Liver (tissue), 9 donors: Measurements from ENCODE around the gene PSPN. TPM values are rescaled to one million over a fixed set of nuclear protein-coding genes. Genes with fewer than 3 reads are reported as not detected.

Source experiments
- DNase-seq: peaks from one replicate; pipeline ENCODE4 v3.0.0-alpha.2; 2017; ENCODE audit warnings: low spot score
- H3K27ac ChIP-seq, 2 donors: one replicate each; pipeline ENCODE4 v1.7.0; 2013; ENCODE audit warnings: inconsistent platforms in 2 of 2, low read length in 2 of 2, control low read depth in 1 of 2, low read depth in 1 of 2, mild to moderate bottlenecking in 1 of 2
- H3K27me3 ChIP-seq, 4 donors: one replicate each; pipeline versions ENCODE4 v1.6.1 to v1.7.0; 2013; ENCODE audit warnings: low read length in 3 of 4, inconsistent platforms in 1 of 4, mild to moderate bottlenecking in 1 of 4, moderate library complexity in 1 of 4; ENCODE audit not compliant: control insufficient read depth in 4 of 4, insufficient read depth in 4 of 4
- H3K36me3 ChIP-seq, 4 donors: one replicate each; pipeline versions ENCODE4 v1.6.1 to v1.7.0; 2013; ENCODE audit warnings: low read length in 3 of 4, mild to moderate bottlenecking in 3 of 4, low read depth in 1 of 4, moderate library complexity in 1 of 4; ENCODE audit not compliant: control insufficient read depth in 4 of 4, insufficient read depth in 3 of 4
- H3K4me1 ChIP-seq, 4 donors: one replicate each; pipeline versions ENCODE4 v1.6.1 to v1.7.0; 2013; ENCODE audit warnings: low read length in 3 of 4, mild to moderate bottlenecking in 3 of 4, moderate library complexity in 1 of 4; ENCODE audit not compliant: control insufficient read depth in 4 of 4, insufficient read depth in 4 of 4
- H3K4me3 ChIP-seq, 3 donors: one replicate each; pipeline versions ENCODE4 v1.6.1 to v1.7.0; 2013; ENCODE audit warnings: low read length in 3 of 3, control low read depth in 1 of 3, low read depth in 1 of 3, mild to moderate bottlenecking in 1 of 3
- H3K9ac ChIP-seq, 2 donors: one replicate each; pipeline ENCODE4 v1.7.0; 2013; ENCODE audit warnings: low read length in 2 of 2, mild to moderate bottlenecking in 2 of 2, moderate library complexity in 2 of 2, control low read depth in 1 of 2, low read depth in 1 of 2
- H3K9me3 ChIP-seq, 4 donors: one replicate each; pipeline versions ENCODE4 v1.6.1 to v1.7.0; 2013; ENCODE audit warnings: low read length in 3 of 4; ENCODE audit not compliant: control insufficient read depth in 4 of 4
- ATF3 ChIP-seq: IDR thresholded peaks from 2 replicates; pipeline ENCODE4 v1.6.1; 2016; ENCODE audit warnings: antibody characterized with exemption
- CTCF ChIP-seq: fragments of 150-350 bp; IDR thresholded peaks from 2 replicates; pipeline ENCODE4 v1.5.1; 2017; ENCODE audit warnings: improper control_type of control experiment, low read depth, low read length; ENCODE audit not compliant: missing input control
- EGR1 ChIP-seq, 2 donors: IDR thresholded peaks; 2 replicates each; pipeline ENCODE4 v1.6.1; 2016 to 2018; ENCODE audit warnings: antibody characterized with exemption in 2 of 2, low read depth in 2 of 2
- FOXA1 ChIP-seq: IDR thresholded peaks from 2 replicates; pipeline ENCODE4 v1.6.1; 2016; ENCODE audit warnings: antibody characterized with exemption
- FOXA2 ChIP-seq: IDR thresholded peaks from 2 replicates; pipeline ENCODE4 v1.6.1; 2016; ENCODE audit warnings: antibody characterized with exemption
- GABPA ChIP-seq, 2 donors: IDR thresholded peaks in 1 of 2; conservative IDR thresholded peaks in 1 of 2; 2 replicates each; pipeline ENCODE4 v1.6.1; 2016; ENCODE audit warnings: antibody characterized with exemption in 2 of 2, mild to moderate bottlenecking in 1 of 2, moderate library complexity in 1 of 2
- HNF4A ChIP-seq, 2 donors: conservative IDR thresholded peaks; 2 replicates each; pipeline ENCODE4 v1.6.1; 2016; ENCODE audit warnings: antibody characterized with exemption in 2 of 2, mild to moderate bottlenecking in 2 of 2
- HNF4G ChIP-seq: IDR thresholded peaks from 2 replicates; pipeline ENCODE4 v1.6.1; 2016; ENCODE audit warnings: antibody characterized with exemption
- JUND ChIP-seq, 2 donors: IDR thresholded peaks; 2 replicates each; pipeline ENCODE4 v1.6.1; 2016; ENCODE audit warnings: antibody characterized with exemption in 2 of 2
- MAX ChIP-seq: IDR thresholded peaks from 2 replicates; pipeline ENCODE4 v1.6.1; 2016; ENCODE audit warnings: antibody characterized with exemption
- NR2F2 ChIP-seq: IDR thresholded peaks from 2 replicates; pipeline ENCODE4 v1.6.1; 2016; ENCODE audit warnings: antibody characterized with exemption
- RAD21 ChIP-seq, 2 donors: IDR thresholded peaks; 2 replicates each; pipeline ENCODE4 v1.6.1; 2016; ENCODE audit warnings: antibody characterized with exemption in 2 of 2, mild to moderate bottlenecking in 2 of 2
- REST ChIP-seq: IDR thresholded peaks from 2 replicates; pipeline ENCODE4 v1.6.1; 2016; ENCODE audit warnings: antibody characterized with exemption, mild to moderate bottlenecking
- RXRA ChIP-seq, 2 donors: IDR thresholded peaks; 2 replicates each; pipeline ENCODE4 v1.6.1; 2017 to 2018; ENCODE audit warnings: antibody characterized with exemption in 2 of 2, mild to moderate bottlenecking in 1 of 2
- SP1 ChIP-seq: IDR thresholded peaks from 2 replicates; pipeline ENCODE4 v1.6.1; 2018; ENCODE audit warnings: antibody characterized with exemption, mild to moderate bottlenecking
- TAF1 ChIP-seq: conservative IDR thresholded peaks from 2 replicates; pipeline ENCODE4 v1.6.1; 2016; ENCODE audit warnings: antibody characterized with exemption, mild to moderate bottlenecking
- YY1 ChIP-seq: IDR thresholded peaks from 2 replicates; pipeline ENCODE4 v1.6.1; 2016; ENCODE audit warnings: antibody characterized with exemption, mild to moderate bottlenecking
- ZBTB33 ChIP-seq: IDR thresholded peaks from 2 replicates; pipeline ENCODE4 v1.6.1; 2016; ENCODE audit warnings: antibody characterized with exemption
- WGBS: extraction: QIAGEN DNeasy Blood & Tissue Kit; methylation state at CpG from one replicate; pipeline ENCODE4 v1.1.7; 2013; 5-methylcytosine and 5-hydroxymethylcytosine counted together
- polyA plus RNA-seq, 2 donors: library from polyadenylated mRNA; stranded (reverse) in 1 of 2; unstranded in 1 of 2; fragments of 200-250 nt in 1 of 2; fragments of >200 nt in 1 of 2; fragmentation: Nextera tagmentation in 1 of 2; extraction: Ambion mirVana in 1 of 2; gene quantifications; one replicate each; pipeline versions ENCODE4 v1.2.1 to v1.2.3, GENCODE V29; 2013 to 2015
- total RNA-seq, 2 donors: library from RNA; depleted of rRNA; stranded (reverse); fragments of >200 nt; gene quantifications; one replicate each; pipeline ENCODE4 v1.2.3, GENCODE V29; 2014
- donor health status: healthy.
- donor health status: healthy.
- donor health status: healthy.
- donor health status: healthy.
- donor health status: healthy.

The PSPN gene
- total and polyA plus RNA-seq, 4 donors: 0.51 to 0.75 (median 0.62) TPM

- Histone ChIP-seq H3K4me3 (no peak overlapping the region), H3K9ac (no peak overlapping the region), H3K27ac (no peak overlapping the region), H3K4me1 (no peaks in the 10 kb centered on the region), H3K36me3 (peaks cover 12 to 34% (median 19%) of the 10 kb centered on the region in 4 donors), H3K9me3 (no peaks in the 10 kb centered on the region), H3K27me3 (no peaks in the 10 kb centered on the region)
- WGBS: 55% methylated on average over 15 of the region's 15 CpGs
- peak; percentile 56 for DNase-seq
- no peak for TF ChIP-seq EGR1 (IDR thresholded peaks at IDR 0.05; ENCODE audit: low read depth in 2 of 2)
- no peak for TF ChIP-seq FOXA1
- TF ChIP-seq NR2F2: no peak
- peak; percentile 27 to 63 for TF ChIP-seq RAD21 (IDR thresholded peaks at IDR 0.05)
- TF ChIP-seq ZBTB33: no peak
- peak; percentile 45 for TF ChIP-seq CTCF
- no peak for TF ChIP-seq FOXA2
- TF ChIP-seq GABPA (IDR thresholded peaks at IDR 0.05 in 1 of 2, conservative IDR thresholded peaks at IDR 0.05 in 1 of 2): no peak
- no peak for TF ChIP-seq SP1
Measured at GRCh38 chr19:6412447-6413091, 36.8 kb upstream of the PSPN start.

GRCh38 chr19:6412061-6412446 lies 36.3 kb upstream of the PSPN start:
- WGBS: 75% methylated on average over 12 of the region's 12 CpGs
- no peak overlapping the region for H3K4me3 ChIP-seq
- TF ChIP-seq JUND (IDR thresholded peaks at IDR 0.05) (no peak), CTCF (no peak), HNF4G (no peak), SP1 (no peak), REST (no peak), HNF4A (conservative IDR thresholded peaks at IDR 0.05) (no peak), MAX (no peak), ZBTB33 (no peak), YY1 (no peak), TAF1 (no peak), NR2F2 (no peak), RXRA (IDR thresholded peaks at IDR 0.05) (no peak), FOXA1 (no peak), RAD21 (IDR thresholded peaks at IDR 0.05) (no peak), ATF3 (no peak), GABPA (IDR thresholded peaks at IDR 0.05 in 1 of 2, conservative IDR thresholded peaks at IDR 0.05 in 1 of 2) (no peak), FOXA2 (no peak), EGR1 (IDR thresholded peaks at IDR 0.05; ENCODE audit: low read depth in 2 of 2) (no peak)
- H3K9ac ChIP-seq: no peak overlapping the region
- peaks cover 9 to 29% (median 15%) of the 10 kb centered on the region in 4 donors for H3K36me3 ChIP-seq
- H3K27ac ChIP-seq: no peak overlapping the region
- no peak for DNase-seq
- no peaks in the 10 kb centered on the region for H3K4me1 ChIP-seq
- H3K9me3 ChIP-seq: no peaks in the 10 kb centered on the region
- no peaks in the 10 kb centered on the region for H3K27me3 ChIP-seq
